Measurements from ENCODE around the gene PGC. TPM values are rescaled to one million over a fixed set of nuclear protein-coding genes. Genes with fewer than 3 reads are reported as not detected.
A peak's percentile ranks its signal among the peaks of the same experiment; 100 is the strongest.
"Not testable (repeated sequence)": the region's sequence is repeated elsewhere in the genome, so short reads cannot be mapped to it uniquely, and the experiment has no call there.

PGC gene
- total and polyA plus RNA-seq, 4 donors: not detected

GRCh38 chr6:41767112-41767833 is 20.1 kb upstream of the PGC start:
- Histone ChIP-seq H3K36me3 (ENCODE audit: control insufficient read depth, insufficient read depth, low read length) (peaks cover 41% of the 10 kb centered on the region), H3K27ac (ENCODE audit: low read depth, low read length) (no peak overlapping the region), H3K4me1 (ENCODE audit: control insufficient read depth, insufficient read depth, low read length) (peaks cover 3% of the 10 kb centered on the region), H3K4me3 (ENCODE audit: low read depth, low read length) (no peak overlapping the region), H3K9me3 (ENCODE audit: control insufficient read depth, insufficient read depth, low read length) (no peaks in the 10 kb centered on the region), H3K27me3 (ENCODE audit: control insufficient read depth, insufficient read depth, low read length) (no peaks in the 10 kb centered on the region)
- 60% methylated on average over 5 of the region's 12 CpGs for WGBS (ENCODE audit: insufficient coverage)
- DNase-seq (ENCODE audit: low read depth in 4 of 6, low spot score in 6 of 6): peak in 1 of 6 donors; percentile 43

GRCh38 chr6:41766043-41766664 is 19.0 kb upstream of the PGC start:
- H3K27me3 ChIP-seq (ENCODE audit: control insufficient read depth, insufficient read depth, low read length); H3K4me1 ChIP-seq (ENCODE audit: control insufficient read depth, insufficient read depth, low read length); H3K27ac ChIP-seq (ENCODE audit: low read depth, low read length); H3K9me3 ChIP-seq (ENCODE audit: control insufficient read depth, insufficient read depth, low read length); H3K4me3 ChIP-seq (ENCODE audit: low read depth, low read length); DNase-seq (ENCODE audit: low read depth in 4 of 6, low spot score in 6 of 6): not testable (repeated sequence)
- no CpG with 5 or more reads among the region's 4 CpGs for WGBS (ENCODE audit: insufficient coverage)
- H3K36me3 ChIP-seq (ENCODE audit: control insufficient read depth, insufficient read depth, low read length): peaks cover 30% of the 10 kb centered on the region

GRCh38 chr6:41763470-41763869 is 16.3 kb upstream of the PGC start:
- DNase-seq (ENCODE audit: low read depth in 4 of 6, low spot score in 6 of 6): no peak
- no peaks in the 10 kb centered on the region for H3K27me3 ChIP-seq (ENCODE audit: control insufficient read depth, insufficient read depth, low read length)
- WGBS (ENCODE audit: insufficient coverage): 19% methylated on average over 2 of the region's 2 CpGs

GRCh38 chr6:41759905-41760579 is 12.8 kb upstream of the PGC start:
- Histone ChIP-seq H3K4me1 (ENCODE audit: control insufficient read depth, insufficient read depth, low read length) (peaks cover 7% of the 10 kb centered on the region), H3K9me3 (ENCODE audit: control insufficient read depth, insufficient read depth, low read length) (no peaks in the 10 kb centered on the region), H3K27ac (ENCODE audit: low read depth, low read length) (no peak overlapping the region), H3K36me3 (ENCODE audit: control insufficient read depth, insufficient read depth, low read length) (no peaks in the 10 kb centered on the region), H3K27me3 (ENCODE audit: control insufficient read depth, insufficient read depth, low read length) (no peaks in the 10 kb centered on the region), H3K4me3 (ENCODE audit: low read depth, low read length) (no peak overlapping the region)
- WGBS (ENCODE audit: insufficient coverage): 79% methylated on average over 2 of the region's 2 CpGs
- DNase-seq (ENCODE audit: low read depth in 4 of 6, low spot score in 6 of 6): no peak

More at GRCh38 chr6:41763470-41763869, 16.3 kb upstream of the PGC start:
- Histone ChIP-seq H3K4me1 (ENCODE audit: control insufficient read depth, insufficient read depth, low read length) (peaks cover 3% of the 10 kb centered on the region), H3K4me3 (ENCODE audit: low read depth, low read length) (no peak overlapping the region), H3K9me3 (ENCODE audit: control insufficient read depth, insufficient read depth, low read length) (no peaks in the 10 kb centered on the region), H3K27ac (ENCODE audit: low read depth, low read length) (no peak overlapping the region), H3K36me3 (ENCODE audit: control insufficient read depth, insufficient read depth, low read length) (peaks cover 3% of the 10 kb centered on the region)

GRCh38 chr6:41759106-41759904 is 12.1 kb upstream of the PGC start:
- no peaks in the 10 kb centered on the region for H3K36me3 ChIP-seq (ENCODE audit: control insufficient read depth, insufficient read depth, low read length)
- 91% methylated on average over 12 of the region's 13 CpGs for WGBS (ENCODE audit: insufficient coverage)
- peaks cover 7% of the 10 kb centered on the region for H3K4me1 ChIP-seq (ENCODE audit: control insufficient read depth, insufficient read depth, low read length)
- H3K27me3 ChIP-seq (ENCODE audit: control insufficient read depth, insufficient read depth, low read length): no peaks in the 10 kb centered on the region
- H3K9me3 ChIP-seq (ENCODE audit: control insufficient read depth, insufficient read depth, low read length): no peaks in the 10 kb centered on the region
- no peak for DNase-seq (ENCODE audit: low read depth in 4 of 6, low spot score in 6 of 6)
- no peak overlapping the region for H3K27ac ChIP-seq (ENCODE audit: low read depth, low read length)
- no peak overlapping the region for H3K4me3 ChIP-seq (ENCODE audit: low read depth, low read length)

GRCh38 chr6:41758641-41759035 is 11.4 kb upstream of the PGC start:
- WGBS (ENCODE audit: insufficient coverage): 91% methylated on average over 6 of the region's 6 CpGs
- no peaks in the 10 kb centered on the region for H3K9me3 ChIP-seq (ENCODE audit: control insufficient read depth, insufficient read depth, low read length)

GRCh38 chr6:41757931-41758640 is 10.9 kb upstream of the PGC start:
- no peaks in the 10 kb centered on the region for H3K9me3 ChIP-seq (ENCODE audit: control insufficient read depth, insufficient read depth, low read length)
- peaks cover 7% of the 10 kb centered on the region for H3K4me1 ChIP-seq (ENCODE audit: control insufficient read depth, insufficient read depth, low read length)
- WGBS (ENCODE audit: insufficient coverage): 85% methylated on average over 6 of the region's 8 CpGs
- no peak overlapping the region for H3K4me3 ChIP-seq (ENCODE audit: low read depth, low read length)
- no peak overlapping the region for H3K27ac ChIP-seq (ENCODE audit: low read depth, low read length)
- H3K27me3 ChIP-seq (ENCODE audit: control insufficient read depth, insufficient read depth, low read length): no peaks in the 10 kb centered on the region
- DNase-seq (ENCODE audit: low read depth in 4 of 6, low spot score in 6 of 6): no peak
- H3K36me3 ChIP-seq (ENCODE audit: control insufficient read depth, insufficient read depth, low read length): no peaks in the 10 kb centered on the region

More at GRCh38 chr6:41758641-41759035, 11.4 kb upstream of the PGC start:
- Histone ChIP-seq H3K4me1 (ENCODE audit: control insufficient read depth, insufficient read depth, low read length) (peaks cover 7% of the 10 kb centered on the region), H3K27me3 (ENCODE audit: control insufficient read depth, insufficient read depth, low read length) (no peaks in the 10 kb centered on the region), H3K4me3 (ENCODE audit: low read depth, low read length) (no peak overlapping the region), H3K36me3 (ENCODE audit: control insufficient read depth, insufficient read depth, low read length) (no peaks in the 10 kb centered on the region), H3K27ac (ENCODE audit: low read depth, low read length) (no peak overlapping the region)
- no peak for DNase-seq (ENCODE audit: low read depth in 4 of 6, low spot score in 6 of 6)

- no peak overlapping the region for H3K27ac ChIP-seq (ENCODE audit: low read depth, low read length)
- 93% methylated on average over 4 of the region's 6 CpGs for WGBS (ENCODE audit: insufficient coverage)
- no peak for DNase-seq (ENCODE audit: low read depth in 4 of 6, low spot score in 6 of 6)
- no peaks in the 10 kb centered on the region for H3K27me3 ChIP-seq (ENCODE audit: control insufficient read depth, insufficient read depth, low read length)
- H3K9me3 ChIP-seq (ENCODE audit: control insufficient read depth, insufficient read depth, low read length): no peaks in the 10 kb centered on the region
- H3K36me3 ChIP-seq (ENCODE audit: control insufficient read depth, insufficient read depth, low read length): no peaks in the 10 kb centered on the region
- H3K4me1 ChIP-seq (ENCODE audit: control insufficient read depth, insufficient read depth, low read length): peaks cover 7% of the 10 kb centered on the region
- no peak overlapping the region for H3K4me3 ChIP-seq (ENCODE audit: low read depth, low read length)
Observed at GRCh38 chr6:41757271-41757670, 10.1 kb upstream of the PGC start.

GRCh38 chr6:41756354-41756753 is 9.2 kb upstream of the PGC start:
- Histone ChIP-seq H3K36me3 (ENCODE audit: control insufficient read depth, insufficient read depth, low read length) (no peaks in the 10 kb centered on the region), H3K27me3 (ENCODE audit: control insufficient read depth, insufficient read depth, low read length) (no peaks in the 10 kb centered on the region), H3K9me3 (ENCODE audit: control insufficient read depth, insufficient read depth, low read length) (no peaks in the 10 kb centered on the region), H3K27ac (ENCODE audit: low read depth, low read length) (no peak overlapping the region), H3K4me1 (ENCODE audit: control insufficient read depth, insufficient read depth, low read length) (peaks cover 7% of the 10 kb centered on the region), H3K4me3 (ENCODE audit: low read depth, low read length) (no peak overlapping the region)
- 41% methylated on average over 10 of the region's 13 CpGs for WGBS (ENCODE audit: insufficient coverage)
- DNase-seq (ENCODE audit: low read depth in 4 of 6, low spot score in 6 of 6): no peak

Measured in spinal cord (tissue), 10 donors.